Omental fat pad (tissue), 4 donors: ENCODE results near the gene FAM89A. TPM values are rescaled to one million over a fixed set of nuclear protein-coding genes. Genes with fewer than 3 reads are reported as not detected.
"Not testable (repeated sequence)": the region's sequence is repeated elsewhere in the genome, so short reads cannot be mapped to it uniquely, and the experiment has no call there.

Experiments used
- ATAC-seq: fragments of 150-250 bp; one replicate; pipeline ENCODE4 v1.9.1; 2016; ENCODE audit warnings: mild to moderate bottlenecking, moderate library complexity; ENCODE audit not compliant: low FRiP score
- DNase-seq: peaks from one replicate; pipeline ENCODE4 v3.0.0-alpha.2; 2019; ENCODE audit warnings: low spot score
- CTCF ChIP-seq, 3 donors: fragments of 450-650 bp; IDR thresholded peaks; one replicate each; pipeline ENCODE4 v1.5.1; 2016 to 2017; ENCODE audit warnings: antibody characterized with exemption in 3 of 3, mild to moderate bottlenecking in 3 of 3, moderate library complexity in 2 of 3
- total RNA-seq, 4 donors: library from RNA; depleted of rRNA; stranded (reverse); fragments of >200 nt; gene quantifications; one replicate each; pipeline ENCODE4 v1.1.0, GENCODE V29; 2016

FAM89A gene
- total RNA-seq, 4 donors from 2014 or later, result 62.6 to 290 (median 145) TPM

DNA sequence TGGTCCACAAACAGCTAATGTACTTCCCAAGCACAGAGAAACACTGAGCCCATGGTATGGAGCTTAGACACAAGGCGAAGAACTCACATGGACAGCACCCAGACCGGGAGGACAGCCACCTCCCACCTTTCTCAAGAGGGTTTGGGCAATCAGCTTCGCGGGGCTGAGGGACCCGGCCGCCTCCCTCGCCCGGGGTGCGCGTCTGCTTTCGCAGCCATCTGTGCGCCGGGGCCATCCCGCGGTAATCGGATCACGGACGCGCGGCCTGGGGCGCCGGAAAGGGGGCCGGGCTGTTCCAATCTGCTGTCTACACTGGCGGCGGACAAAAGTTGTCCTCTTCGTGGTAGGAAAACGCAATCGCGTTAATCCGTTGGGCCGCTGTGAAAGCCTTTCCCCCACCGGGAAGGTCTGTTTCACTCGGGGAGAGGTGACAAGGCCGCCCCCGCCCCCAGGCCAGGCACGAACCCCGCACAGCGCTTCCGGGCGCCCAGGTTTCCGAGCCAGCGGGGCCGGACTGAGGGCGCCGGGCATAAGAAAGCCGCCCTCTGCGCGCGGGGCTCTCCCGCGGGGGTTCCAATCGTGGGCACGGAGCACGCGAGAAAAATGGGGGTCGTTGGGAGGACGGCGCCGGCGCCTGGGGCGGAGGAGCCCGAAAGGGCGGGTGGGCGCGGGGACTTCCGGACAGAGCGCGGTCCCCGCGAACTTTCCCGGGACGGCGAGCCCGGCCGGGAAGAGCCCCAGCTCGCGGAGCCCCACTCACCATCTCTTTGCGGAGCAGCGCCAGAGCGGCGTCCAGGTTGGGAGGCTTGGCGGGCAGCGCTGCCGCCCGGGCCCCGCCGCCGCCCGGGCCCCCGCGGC lies 664 bp downstream of the FAM89A start:
- no peak for TF ChIP-seq CTCF (IDR thresholded peaks at IDR 0.05)
- DNase-seq (no peak), ATAC-seq (peak; percentile 78)

DNA sequence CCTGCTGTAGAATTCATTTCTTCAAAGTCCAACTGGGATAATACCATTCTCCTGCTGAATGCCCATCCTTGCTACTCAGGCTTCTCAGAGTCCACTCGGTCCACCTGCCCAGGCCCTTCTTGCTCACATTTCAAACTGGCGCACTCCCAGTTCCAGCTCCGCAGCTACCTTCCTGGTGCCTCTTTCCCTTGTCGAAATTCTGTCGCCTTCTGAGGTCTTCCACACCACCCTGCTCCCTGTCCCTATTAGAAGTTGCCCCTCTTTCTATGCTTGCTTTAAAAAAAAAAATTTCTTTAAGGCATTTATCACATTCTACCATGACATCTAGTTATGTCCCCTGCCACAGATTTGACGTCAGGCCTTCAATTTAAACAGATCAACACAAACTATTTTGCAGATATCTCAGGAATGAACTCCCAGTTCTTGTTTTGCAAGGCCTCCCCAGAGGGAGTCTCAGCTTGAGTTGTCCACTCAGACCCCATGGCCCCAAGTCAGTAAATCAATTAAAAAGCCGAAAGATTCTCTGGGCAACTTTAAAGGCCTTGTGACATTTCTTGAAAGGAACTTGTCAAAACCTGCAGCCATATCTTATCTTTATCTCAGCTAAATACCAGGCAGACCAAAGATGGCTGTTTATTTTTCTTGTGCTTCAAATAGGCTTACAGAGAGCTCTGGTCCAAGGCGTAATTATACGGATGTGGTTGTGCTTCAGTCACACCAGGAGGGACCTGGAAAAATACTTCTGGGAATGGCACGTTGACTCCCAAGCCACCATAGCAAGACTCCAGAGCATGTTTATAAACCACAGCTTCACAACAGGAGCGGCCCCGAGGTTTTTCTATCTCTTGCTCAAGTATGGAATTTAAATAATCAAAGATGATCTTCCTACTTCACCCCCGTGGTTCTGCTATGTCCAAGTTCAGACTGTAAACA lies 2.2 kb downstream of the FAM89A start:
- no peak for TF ChIP-seq CTCF (IDR thresholded peaks at IDR 0.05)
- no peak for ATAC-seq

DNA sequence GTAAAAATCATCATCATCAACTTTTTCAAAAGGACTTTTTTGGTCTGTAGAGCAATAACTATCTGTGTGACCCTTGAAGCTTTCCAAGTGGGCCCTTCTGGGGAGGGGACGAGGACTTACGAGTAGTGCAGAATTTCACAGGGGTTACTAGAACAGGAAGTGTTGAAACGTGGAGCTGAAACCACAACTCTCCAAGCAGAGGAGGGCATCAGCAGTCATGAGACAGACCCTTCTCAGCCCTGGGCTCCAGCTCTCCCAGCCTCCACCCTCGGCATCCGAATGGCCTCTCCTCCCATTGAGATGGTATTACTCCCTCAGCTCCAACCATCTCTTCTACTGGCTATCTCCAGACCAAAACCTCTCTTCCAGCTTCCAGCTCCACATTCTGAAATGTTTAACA lies 3.6 kb downstream of the FAM89A start:
- DNase-seq (no peak), ATAC-seq (no peak)
- no peak for TF ChIP-seq CTCF (IDR thresholded peaks at IDR 0.05)

More for the DNA sequence above, 2.2 kb downstream of the FAM89A start:
- DNase-seq, result no peak

- ATAC-seq, result no peak
- no peak for TF ChIP-seq CTCF (IDR thresholded peaks at IDR 0.05)
- no peak for DNase-seq
Observed at GRCh38 chr1:231035799-231036198, 4.3 kb downstream of the FAM89A start.

DNA sequence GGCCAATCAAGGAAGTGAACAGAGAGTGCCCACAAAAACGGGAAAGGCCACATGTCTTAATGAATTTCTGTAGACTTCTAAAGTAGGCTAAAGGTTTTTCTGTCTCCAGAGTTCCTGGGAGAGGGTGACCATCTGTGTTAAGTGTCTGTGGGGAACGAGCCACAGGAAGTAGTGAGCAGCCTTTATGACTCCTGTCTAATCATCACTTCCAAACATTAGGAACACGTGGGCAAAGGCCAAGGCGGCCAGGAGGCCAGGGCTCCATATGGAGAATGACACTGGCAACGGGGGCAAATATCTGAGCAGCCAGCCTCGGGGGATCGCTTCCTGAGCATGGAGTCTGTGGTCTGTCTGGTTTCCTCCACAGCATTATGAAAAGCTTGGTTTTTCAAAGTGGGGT lies 7.1 kb downstream of the FAM89A start:
- TF ChIP-seq CTCF (IDR thresholded peaks at IDR 0.05), result no peak
- no peak for DNase-seq
- no peak for ATAC-seq

DNA sequence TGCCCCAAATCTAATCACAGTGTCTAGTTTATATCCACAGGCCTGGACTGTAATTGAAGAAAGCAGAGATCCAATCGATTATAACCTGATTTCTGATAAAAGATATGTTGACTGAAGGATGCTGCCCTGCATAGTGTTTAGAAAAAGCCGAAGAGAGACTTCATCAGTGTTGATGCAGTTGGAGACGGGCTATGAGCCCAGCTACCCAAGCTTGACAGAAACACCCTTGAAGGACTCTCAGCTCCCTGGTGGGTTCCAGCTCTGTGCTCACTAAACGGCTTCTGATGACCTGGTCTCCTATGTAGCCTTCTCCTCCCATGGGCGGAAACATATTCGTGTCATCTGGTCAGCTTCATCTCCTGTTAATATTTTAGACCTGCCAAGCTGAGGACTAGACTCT lies 10.2 kb downstream of the FAM89A start:
- no peak for TF ChIP-seq CTCF (IDR thresholded peaks at IDR 0.05)
- ATAC-seq, result no peak
- DNase-seq, result no peak

DNA sequence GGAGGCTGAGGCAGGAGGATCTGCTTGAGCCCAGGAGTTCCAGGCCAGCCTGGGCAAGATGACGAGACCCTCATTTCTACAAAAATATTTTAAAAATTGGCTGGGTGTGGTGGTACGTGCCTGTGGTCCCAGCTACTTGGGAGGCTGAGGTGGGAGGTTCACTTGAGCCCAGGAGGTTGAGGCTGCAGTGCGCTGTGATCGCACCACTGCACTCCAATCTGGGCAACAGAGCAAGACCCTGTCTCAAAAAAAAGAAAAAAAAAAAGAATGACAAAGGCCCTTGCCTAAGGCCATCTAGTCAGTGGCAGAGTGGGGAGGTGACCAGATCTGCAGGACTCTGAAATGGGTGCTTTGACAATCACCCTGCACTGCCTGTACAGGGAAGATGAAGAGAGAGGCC lies 10.8 kb downstream of the FAM89A start:
- not testable (repeated sequence) for ATAC-seq

More for the DNA sequence above, 10.8 kb downstream of the FAM89A start:
- DNase-seq, result not testable (repeated sequence)
